OCI-M2 (cell line): ENCODE results near the gene ARSK.

Source experiments
- DNase-seq: peaks from one replicate; lab custom pipeline; 2025; ENCODE audit not compliant: unreplicated experiment; lab: John Stamatoyannopoulos, UW

ARSK gene

DNA sequence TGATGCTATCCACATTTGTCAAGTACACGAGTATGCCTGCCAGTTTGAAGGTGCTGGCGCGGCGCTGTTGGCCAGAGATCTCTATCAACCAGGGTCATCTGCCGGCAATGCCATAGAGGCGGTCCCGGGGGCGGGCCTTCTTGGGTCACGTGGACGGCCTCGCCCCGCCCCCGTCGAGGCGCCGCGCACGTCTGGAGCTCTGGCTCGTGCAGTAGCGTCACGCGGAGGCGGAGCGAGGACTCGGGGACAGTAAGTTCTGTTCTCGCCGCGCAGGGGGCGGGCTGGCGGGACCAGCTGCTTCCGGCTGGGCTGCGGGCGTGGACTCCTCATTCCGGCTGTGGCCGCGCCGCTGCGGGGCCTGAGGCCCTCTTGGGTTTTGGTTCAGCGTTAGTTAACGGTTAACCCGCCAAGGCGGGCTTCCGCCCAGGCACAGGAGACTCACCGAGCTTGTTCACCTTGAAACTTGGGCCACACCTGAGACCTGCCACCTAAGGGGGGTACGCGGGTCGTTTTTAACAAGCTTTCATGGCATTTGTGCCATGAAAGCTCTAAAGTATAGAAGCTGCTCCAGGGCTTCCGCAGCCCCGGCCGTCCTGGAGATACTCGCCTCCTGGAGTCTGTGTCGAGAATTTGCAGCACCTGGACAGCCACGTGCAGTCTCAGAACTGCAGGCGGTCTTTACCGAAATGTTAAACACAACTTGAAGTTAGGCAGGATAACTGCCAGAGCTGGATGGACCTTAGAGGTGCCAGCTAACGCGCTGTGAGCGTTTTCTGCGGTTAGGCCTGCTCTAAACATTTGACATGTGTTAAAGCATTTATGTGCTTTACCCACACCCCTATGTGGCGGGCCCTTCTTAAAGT lies 91.9 kb downstream of the ARSK start, which contains the start of gene RFESD:
RFESD (plus strand) TSS at position 209 of the 863 bp plus-strand sequence. CDS start 5,495 bp downstream, outside the sequence.
- peak; percentile 85 for DNase-seq

GRCh38 chr5:95647886-95648860 lies 93.3 kb downstream of the ARSK start:
- peak; percentile 30 for DNase-seq

DNA sequence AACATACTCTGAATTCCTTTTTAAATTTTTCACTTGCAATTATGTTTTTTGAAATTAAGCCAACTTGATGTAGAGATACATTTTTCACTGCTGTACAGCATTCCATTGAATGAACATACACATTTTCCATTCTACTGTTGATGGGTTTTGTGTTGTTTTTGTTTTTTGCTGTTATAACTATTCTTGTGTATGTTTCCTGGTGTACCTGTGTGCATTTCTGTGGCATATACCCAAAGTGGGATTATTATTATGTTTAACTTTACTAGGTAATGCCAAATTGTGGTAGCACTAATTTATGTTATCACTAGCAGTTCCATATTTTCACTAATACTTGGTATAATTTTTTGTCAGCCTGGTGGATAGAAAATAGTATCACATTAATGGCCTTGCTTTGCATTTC lies 94.4 kb downstream of the ARSK start:
- no peak for DNase-seq

- DNase-seq = no peak
Measured at GRCh38 chr5:95649842-95650620, 95.1 kb downstream of the ARSK start.

DNA sequence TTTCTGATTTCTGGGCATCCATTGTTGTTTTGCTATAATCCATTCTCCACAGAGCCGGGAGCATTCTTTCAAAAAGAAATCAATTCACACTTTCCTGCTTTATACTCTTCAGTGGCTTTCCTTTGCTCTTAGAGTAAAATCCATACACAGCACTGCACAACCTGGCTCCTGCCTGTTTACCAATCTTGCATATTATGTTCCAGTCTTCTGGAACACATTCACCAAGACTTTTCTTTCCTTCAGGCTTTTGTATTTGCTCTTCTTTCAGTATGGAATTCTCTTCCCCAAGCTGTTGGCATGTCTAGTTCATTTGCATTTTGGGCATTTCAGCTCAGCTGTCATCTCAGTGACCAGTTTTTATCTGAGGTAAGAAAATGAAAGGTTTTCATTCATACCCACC lies 97.9 kb downstream of the ARSK start:
- DNase-seq = no peak

GRCh38 chr5:95654196-95654595 lies 99.3 kb downstream of the ARSK start:
- DNase-seq = no peak
